Left ventricle myocardium inferior (tissue), 1 donor: ENCODE measurements around the gene MPND. TPM values are rescaled to one million over a fixed set of nuclear protein-coding genes. Genes with fewer than 3 reads are reported as not detected.

Experiments used
- DNase-seq: peaks from one replicate; pipeline ENCODE4 v3.0.0-alpha.2; 2020
- H3K27ac ChIP-seq: fragments of 200-600 bp; replicated peaks from 2 replicates; pipeline ENCODE4 v1.8.0; 2021
- H3K27me3 ChIP-seq: fragments of 200-600 bp; 2 replicates; pipeline ENCODE4 v1.8.0; 2021; ENCODE audit warnings: low read depth
- H3K36me3 ChIP-seq: fragments of 200-600 bp; 2 replicates; pipeline ENCODE4 v1.8.0; 2021
- H3K4me1 ChIP-seq: fragments of 200-600 bp; 2 replicates; pipeline ENCODE4 v1.8.0; 2021
- H3K4me3 ChIP-seq: fragments of 200-600 bp; 2 replicates; pipeline ENCODE4 v1.8.0; 2021; ENCODE audit warnings: mild to moderate bottlenecking, moderate library complexity
- H3K9me3 ChIP-seq: fragments of 200-600 bp; replicated peaks from 2 replicates; pipeline ENCODE4 v1.8.0; 2021
- CTCF ChIP-seq: fragments of 200-600 bp; IDR thresholded peaks from 2 replicates; pipeline ENCODE4 v1.8.0; 2021; ENCODE audit warnings: antibody characterized with exemption, mild to moderate bottlenecking, borderline replicate concordance
- intact Hi-C: fragments of 100-400 bp; cut with micrococcal nuclease; formaldehyde crosslinking; loops from one replicate; pipeline ENCODE4 v1.11.0; 2022
- total RNA-seq: library from RNA; stranded (reverse); fragmentation: NEBNext Ultra II Directional; extraction: Animal tissue kit (Norgen Biotek cat#: 25700); gene quantifications from one replicate; pipeline ENCODE4 v1.2.1, GENCODE V29; 2021
- donor health status: DM: no; HTN: yes; CAD: no; lungs with severe emphysema.

Gene MPND
- total RNA-seq, 1 donor from 2014 or later, result 19.2 TPM

- Histone ChIP-seq H3K9me3 (no peaks in the 10 kb centered on the region), H3K4me1 (peaks cover 94% of the 10 kb centered on the region), H3K36me3 (peaks cover 4% of the 10 kb centered on the region), H3K27me3 (no peaks in the 10 kb centered on the region), H3K27ac (peak overlapping the region; percentile 94), H3K4me3 (peak overlapping the region; percentile 37)
- no peak for TF ChIP-seq CTCF
- intact Hi-C loops, result no loop called here
- DNase-seq, result peak; percentile 55
Measured at GRCh38 chr19:4373601-4374497, 30.5 kb downstream of the MPND start.

- peak; percentile 78 for DNase-seq
- peak overlapping the region; percentile 37 for H3K4me3 ChIP-seq
- H3K9me3 ChIP-seq, result no peaks in the 10 kb centered on the region
- peaks cover 4% of the 10 kb centered on the region for H3K36me3 ChIP-seq
- H3K27ac ChIP-seq, result peak overlapping the region; percentile 94
- intact Hi-C loops, result no loop called here
- no peaks in the 10 kb centered on the region for H3K27me3 ChIP-seq
- TF ChIP-seq CTCF, result peak; percentile 28
- H3K4me1 ChIP-seq, result peaks cover 94% of the 10 kb centered on the region
Measured at GRCh38 chr19:4374498-4375163, 31.3 kb downstream of the MPND start.

- no peak for DNase-seq
- H3K36me3 ChIP-seq, result peaks cover 4% of the 10 kb centered on the region
- no peaks in the 10 kb centered on the region for H3K27me3 ChIP-seq
- H3K9me3 ChIP-seq, result no peaks in the 10 kb centered on the region
- peak overlapping the region; percentile 37 for H3K4me3 ChIP-seq
- no peak for TF ChIP-seq CTCF
- peaks cover 94% of the 10 kb centered on the region for H3K4me1 ChIP-seq
- peak overlapping the region; percentile 94 for H3K27ac ChIP-seq
- intact Hi-C loops, result no loop called here
Measured at GRCh38 chr19:4375164-4376027, 32.0 kb downstream of the MPND start.

GRCh38 chr19:4376028-4376670 lies 32.8 kb downstream of the MPND start:
- Histone ChIP-seq H3K4me3 (no peak overlapping the region), H3K36me3 (peaks cover 4% of the 10 kb centered on the region), H3K9me3 (no peaks in the 10 kb centered on the region), H3K27me3 (no peaks in the 10 kb centered on the region), H3K27ac (peak overlapping the region; percentile 94), H3K4me1 (peaks cover 91% of the 10 kb centered on the region)
- intact Hi-C loops, result no loop called here
- no peak for DNase-seq
- TF ChIP-seq CTCF, result no peak

- intact Hi-C loops, result no loop called here
- no peak for TF ChIP-seq CTCF
- H3K9me3 ChIP-seq, result no peaks in the 10 kb centered on the region
- no peaks in the 10 kb centered on the region for H3K36me3 ChIP-seq
- H3K4me1 ChIP-seq, result peaks cover 87% of the 10 kb centered on the region
- H3K27ac ChIP-seq, result peak overlapping the region; percentile 18
- H3K4me3 ChIP-seq, result no peak overlapping the region
- H3K27me3 ChIP-seq, result no peaks in the 10 kb centered on the region
- no peak for DNase-seq
Measured at GRCh38 chr19:4376671-4376990, 33.3 kb downstream of the MPND start.
